Inferior parietal cortex (tissue), 1 donor: ENCODE data around the gene PDE4D.

Experiments
- DNase-seq: peaks from one replicate; pipeline ENCODE4 v3.0.0-alpha.2; 2016; ENCODE audit errors: extremely low spot score

Gene PDE4D

GRCh38 chr5:59040024-59040803 lies 853.3 kb downstream of the PDE4D start:
- no peak for DNase-seq

GRCh38 chr5:59039296-59040023 lies 854.1 kb downstream of the PDE4D start:
- DNase-seq: peak; percentile 16

GRCh38 chr5:59038798-59039295 lies 854.7 kb downstream of the PDE4D start:
- DNase-seq: no peak

GRCh38 chr5:59037941-59038797 lies 855.4 kb downstream of the PDE4D start:
- no peak for DNase-seq

GRCh38 chr5:59037453-59037852 lies 856.1 kb downstream of the PDE4D start:
- DNase-seq: no peak

GRCh38 chr5:59037041-59037440 lies 856.5 kb downstream of the PDE4D start:
- DNase-seq: no peak

- DNase-seq: peak; percentile 11
Observed at GRCh38 chr5:59036274-59036961, 857.1 kb downstream of the PDE4D start.

GRCh38 chr5:59035681-59036080 lies 857.8 kb downstream of the PDE4D start:
- no peak for DNase-seq

- DNase-seq: peak; percentile 21
Observed at GRCh38 chr5:59034498-59035186, 858.9 kb downstream of the PDE4D start.

- no peak for DNase-seq
Observed at GRCh38 chr5:59027145-59027907, 866.2 kb downstream of the PDE4D start.

GRCh38 chr5:59025734-59026133 lies 867.8 kb downstream of the PDE4D start:
- no peak for DNase-seq

- no peak for DNase-seq
Observed at GRCh38 chr5:59021837-59022514, 871.5 kb downstream of the PDE4D start.

- DNase-seq: no peak
Observed at GRCh38 chr5:59021286-59021673, 872.2 kb downstream of the PDE4D start.

GRCh38 chr5:59020611-59021285 lies 872.8 kb downstream of the PDE4D start:
- DNase-seq: no peak

- no peak for DNase-seq
Observed at GRCh38 chr5:59019078-59019477, 874.4 kb downstream of the PDE4D start.

- no peak for DNase-seq
Observed at GRCh38 chr5:59016925-59017324, 876.6 kb downstream of the PDE4D start.

GRCh38 chr5:59008816-59009473 lies 884.6 kb downstream of the PDE4D start:
- DNase-seq: no peak

GRCh38 chr5:59007460-59008063 lies 886.0 kb downstream of the PDE4D start:
- peak; percentile 64 for DNase-seq
